Cardiac muscle cell (in vitro differentiated cells and primary cell): ENCODE data around the gene GRPEL2. TPM values are rescaled to one million over a fixed set of nuclear protein-coding genes. Genes with fewer than 3 reads are reported as not detected.

Experiments used
- DNase-seq, 2 donors: peaks; one replicate each; pipeline versions ENCODE4 v3.0.0 to v3.0.0-alpha.2; 2010 to 2017; ENCODE audit warnings: low read depth in 1 of 2, low spot score in 1 of 2
- H3K27ac ChIP-seq: fragments of 200-600 bp; sonication (generic); 2 replicates; pipeline ENCODE4 v1.5.1; 2016
- H3K27me3 ChIP-seq: fragments of 200-600 bp; sonication (generic); 2 replicates; pipeline ENCODE4 v1.6.0; 2016; ENCODE audit warnings: control low read depth
- H3K36me3 ChIP-seq: fragments of 200-600 bp; sonication (generic); 2 replicates; pipeline ENCODE4 v1.5.1; 2016; ENCODE audit warnings: control low read depth
- H3K4me1 ChIP-seq: fragments of 200-600 bp; sonication (generic); 2 replicates; pipeline ENCODE4 v1.8.1; 2017; ENCODE audit warnings: low read depth, mild to moderate bottlenecking, mixed run types
- H3K4me3 ChIP-seq: fragments of 200-600 bp; sonication (generic); 2 replicates; pipeline ENCODE4 v1.5.1; 2016; ENCODE audit warnings: mild to moderate bottlenecking
- H3K9me3 ChIP-seq: fragments of 200-600 bp; sonication (generic); 2 replicates; pipeline ENCODE4 v1.5.1; 2017; ENCODE audit warnings: low read depth, mild to moderate bottlenecking, control low read depth
- CTCF ChIP-seq: IDR thresholded peaks from 2 replicates; pipeline ENCODE4 v1.5.1; 2012; ENCODE audit warnings: low read depth, mild to moderate bottlenecking, low read length
- polyA plus RNA-seq: library from polyadenylated mRNA; unstranded; fragments of >200 nt; fragmentation: Nextera tagmentation; extraction: Ambion mirVana; gene quantifications from 2 replicates; pipeline ENCODE4 v1.2.1, GENCODE V29; 2016
- total RNA-seq: library from RNA; depleted of rRNA; stranded (reverse); fragments of >200 nt; gene quantifications from 2 replicates; pipeline ENCODE4 v1.2.3, GENCODE V29; 2016

GRPEL2 gene
- total and polyA plus RNA-seq, 2 experiments from 2014 or later: 4.2 to 4.9 TPM

DNA sequence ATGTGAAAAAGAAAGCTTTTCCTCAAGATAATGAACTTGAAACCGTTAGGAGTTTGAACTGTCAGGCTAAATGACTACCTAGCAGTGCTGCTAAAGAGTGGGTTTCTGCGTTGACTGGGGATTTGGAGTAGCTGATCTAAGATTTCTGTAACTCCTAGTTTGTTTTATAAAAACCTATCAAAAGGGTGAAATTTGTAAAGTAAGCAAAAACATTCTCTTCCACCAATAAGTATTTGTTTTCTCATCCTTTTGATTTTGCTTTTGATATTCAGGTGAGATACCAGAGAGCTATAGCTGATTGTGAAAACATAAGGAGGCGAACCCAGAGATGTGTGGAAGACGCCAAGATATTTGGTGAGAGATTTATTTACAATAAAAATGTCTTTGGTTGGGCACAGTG, 4.1 kb downstream of the GRPEL2 start:
- TF ChIP-seq CTCF: no peak
- Histone ChIP-seq H3K4me3 (no peak overlapping the region), H3K27ac (no peak overlapping the region), H3K4me1 (peaks cover 5% of the 10 kb centered on the region), H3K9me3 (no peaks in the 10 kb centered on the region), H3K27me3 (peaks cover 3% of the 10 kb centered on the region), H3K36me3 (peaks cover 33% of the 10 kb centered on the region)
- DNase-seq: no peak

DNA sequence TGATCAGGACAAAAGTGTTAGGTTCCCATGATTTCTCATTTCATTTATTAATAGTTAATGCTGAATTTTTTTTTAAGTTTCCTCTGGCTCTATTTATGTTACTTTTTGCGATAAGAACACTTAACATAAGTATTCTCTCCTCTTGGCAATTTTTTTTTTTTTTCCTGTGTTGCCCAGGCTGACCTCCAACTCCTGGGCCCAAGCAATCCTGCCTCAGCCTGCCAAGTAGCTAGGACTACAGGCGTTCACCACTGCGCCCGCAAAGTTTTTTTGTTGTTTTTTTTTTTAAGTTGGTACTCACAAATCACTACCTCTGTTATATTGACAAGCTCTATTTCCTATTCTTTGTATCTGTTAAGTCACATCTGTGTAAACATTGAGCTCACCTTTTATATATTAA, 6.9 kb downstream of the GRPEL2 start:
- peaks cover 33% of the 10 kb centered on the region for H3K36me3 ChIP-seq
- TF ChIP-seq CTCF: no peak
- H3K4me1 ChIP-seq: no peaks in the 10 kb centered on the region

DNA sequence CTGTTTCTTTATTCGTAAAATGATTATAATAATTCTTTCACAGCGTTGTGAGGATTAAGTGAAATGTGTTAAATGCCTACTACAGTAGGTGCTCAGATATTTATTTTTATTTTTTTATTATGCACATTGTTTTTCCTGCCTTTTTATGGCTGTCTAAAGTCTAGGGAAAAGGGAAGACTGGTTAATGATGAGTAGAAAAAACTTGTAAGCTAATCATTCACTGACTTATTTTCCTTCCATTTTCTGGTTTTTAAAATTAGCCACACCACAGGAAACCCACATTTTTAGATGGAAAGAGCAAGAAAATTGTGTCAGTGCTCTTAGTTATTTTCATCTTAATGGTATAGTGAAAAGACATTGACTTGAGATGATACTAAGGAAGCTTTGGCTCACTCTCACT, 8.6 kb downstream of the GRPEL2 start:
- H3K27me3 ChIP-seq: peaks cover 5% of the 10 kb centered on the region
- H3K36me3 ChIP-seq: peaks cover 27% of the 10 kb centered on the region
- H3K9me3 ChIP-seq: no peaks in the 10 kb centered on the region
- H3K4me1 ChIP-seq: no peaks in the 10 kb centered on the region
- no peak for TF ChIP-seq CTCF
- no peak overlapping the region for H3K4me3 ChIP-seq
- no peak overlapping the region for H3K27ac ChIP-seq
- no peak for DNase-seq

More for the DNA sequence above, 6.9 kb downstream of the GRPEL2 start:
- Histone ChIP-seq H3K27ac (no peak overlapping the region), H3K27me3 (no peaks in the 10 kb centered on the region), H3K4me3 (no peak overlapping the region), H3K9me3 (no peaks in the 10 kb centered on the region)
- DNase-seq: no peak

- H3K4me1 ChIP-seq: no peaks in the 10 kb centered on the region
These were observed 10.4 kb downstream of the GRPEL2 start for GRCh38 chr5:149355688-149356087.

GRCh38 chr5:149356391-149356790, 11.1 kb downstream of the GRPEL2 start:
- H3K4me3 ChIP-seq: no peak overlapping the region
- H3K27ac ChIP-seq: no peak overlapping the region
- no peaks in the 10 kb centered on the region for H3K9me3 ChIP-seq
- H3K27me3 ChIP-seq: peaks cover 16% of the 10 kb centered on the region
- no peak for TF ChIP-seq CTCF
- peaks cover 7% of the 10 kb centered on the region for H3K36me3 ChIP-seq
- no peak for DNase-seq
- no peaks in the 10 kb centered on the region for H3K4me1 ChIP-seq

More at GRCh38 chr5:149355688-149356087, 10.4 kb downstream of the GRPEL2 start:
- peaks cover 14% of the 10 kb centered on the region for H3K36me3 ChIP-seq
- DNase-seq: no peak
- no peaks in the 10 kb centered on the region for H3K9me3 ChIP-seq
- H3K4me3 ChIP-seq: no peak overlapping the region
- no peak overlapping the region for H3K27ac ChIP-seq
- TF ChIP-seq CTCF: no peak
- H3K27me3 ChIP-seq: peaks cover 16% of the 10 kb centered on the region
